HG03108 (cell line): Measurements from ENCODE around the gene PSME3.
"Not testable (repeated sequence)": the region's sequence is repeated elsewhere in the genome, so short reads cannot be mapped to it uniquely, and the experiment has no call there.

Experiments
- ATAC-seq: cut with Tn5 transposase; IDR thresholded peaks from one replicate; pipeline ENCODE4 v1.9.1; 2021; ENCODE audit warnings: moderate library complexity; ENCODE audit not compliant: unreplicated experiment

Gene PSME3

GRCh38 chr17:42873932-42874695 is 40.9 kb downstream of the PSME3 start:
- not testable (repeated sequence) for ATAC-seq

- ATAC-seq = no peak
These were observed 43.8 kb downstream of the PSME3 start for GRCh38 chr17:42877037-42877436.

- no peak for ATAC-seq
These were observed 45.1 kb downstream of the PSME3 start for GRCh38 chr17:42878123-42878880.

- no peak for ATAC-seq
These were observed 45.9 kb downstream of the PSME3 start for GRCh38 chr17:42878924-42879595.

- ATAC-seq = no peak
These were observed 46.4 kb downstream of the PSME3 start for GRCh38 chr17:42879596-42879985.

GRCh38 chr17:42880776-42881310 is 47.6 kb downstream of the PSME3 start:
- no peak for ATAC-seq

- not testable (repeated sequence) for ATAC-seq
These were observed 48.5 kb downstream of the PSME3 start for GRCh38 chr17:42881706-42882105.

- no peak for ATAC-seq
These were observed 49.0 kb downstream of the PSME3 start for GRCh38 chr17:42882166-42882565.

GRCh38 chr17:42883802-42884558 is 50.8 kb downstream of the PSME3 start:
- ATAC-seq = no peak

- ATAC-seq = not testable (repeated sequence)
These were observed 52.6 kb downstream of the PSME3 start for GRCh38 chr17:42885806-42886205.

GRCh38 chr17:42886283-42887176 is 53.3 kb downstream of the PSME3 start:
- ATAC-seq = no peak

GRCh38 chr17:42889809-42890208 is 56.6 kb downstream of the PSME3 start:
- ATAC-seq = no peak

GRCh38 chr17:42891539-42892152 is 58.4 kb downstream of the PSME3 start:
- ATAC-seq = no peak

GRCh38 chr17:42893359-42893758 is 60.2 kb downstream of the PSME3 start:
- no peak for ATAC-seq
